ENCODE results near the gene MTREX. TPM values are rescaled to one million over a fixed set of nuclear protein-coding genes. Genes with fewer than 3 reads are reported as not detected.

MTREX gene
- polyA plus RNA-seq, 1 donor (not counting 4 experiments of a cell fraction or from before 2014, with no cell fraction given) = 71.4 TPM

GRCh38 chr5:55407984-55408383, 100.2 kb downstream of the MTREX start:
- Histone ChIP-seq H3K27me3 (ENCODE audit: control insufficient read depth, extremely low read depth, insufficient read depth, low read length) (no peaks in the 10 kb centered on the region), H3K4me2 (ENCODE audit: control insufficient read depth, extremely low read depth, insufficient read depth, low read depth, low read length) (no peak overlapping the region), H4K20me1 (ENCODE audit: control insufficient read depth, extremely low read depth, insufficient read depth, low read length) (no peaks in the 10 kb centered on the region), H3K4me1 (ENCODE audit: control insufficient read depth, extremely low read depth, insufficient read depth, low read length) (no peaks in the 10 kb centered on the region), H3K79me2 (ENCODE audit: control insufficient read depth, insufficient read depth, low read length) (no peaks in the 10 kb centered on the region), H3K4me3 (ENCODE audit: control insufficient read depth in 2 of 3, extremely low read depth in 1 of 3, insufficient read depth in 2 of 3, low read depth in 1 of 3, low read length in 3 of 3) (no peak overlapping the region), H3K9me3 (ENCODE audit: control insufficient read depth, low read depth, low read length) (no peaks in the 10 kb centered on the region), H3K9me1 (ENCODE audit: control insufficient read depth, extremely low read depth, insufficient read depth, low read length) (no peaks in the 10 kb centered on the region), H2AFZ (ENCODE audit: control insufficient read depth, low read length) (no peak overlapping the region), H3K36me3 (ENCODE audit: control insufficient read depth in 2 of 2, extremely low read depth in 1 of 2, insufficient read depth in 2 of 2, low read length in 2 of 2) (peaks cover 2 to 9% of the 10 kb centered on the region in 2 experiments), H3K9ac (ENCODE audit: control insufficient read depth, extremely low read depth, insufficient read depth, low read length) (no peak overlapping the region), H3K27ac (ENCODE audit: control insufficient read depth, insufficient read depth, low read length) (no peak overlapping the region)
- FAIRE-seq (no peak), DNase-seq (ENCODE audit: low read depth, low spot score) (no peak)
- dilution Hi-C loops (cut with MboI; ENCODE audit: extremely low pct_ligation_motif_present, low sequenced_read_pairs) = no loop called here
- TF ChIP-seq EZH2 (IDR thresholded peaks at IDR 0.05; ENCODE audit: low read length) (no peak), CTCF (optimal IDR thresholded peaks at IDR 0.05 in 1 of 3, IDR thresholded peaks at IDR 0.05 in 1 of 3, conservative IDR thresholded peaks at IDR 0.05 in 1 of 3; ENCODE audit: extremely low read depth in 1 of 3, insufficient read depth in 2 of 3, low read length in 3 of 3) (no peak)

GRCh38 chr5:55409775-55410174, 102.0 kb downstream of the MTREX start:
- no peak for TF ChIP-seq EZH2 (IDR thresholded peaks at IDR 0.05; ENCODE audit: low read length)
- TF ChIP-seq CTCF (optimal IDR thresholded peaks at IDR 0.05 in 1 of 3, IDR thresholded peaks at IDR 0.05 in 1 of 3, conservative IDR thresholded peaks at IDR 0.05 in 1 of 3; ENCODE audit: extremely low read depth in 1 of 3, insufficient read depth in 2 of 3, low read length in 3 of 3) = no peak
- DNase-seq (ENCODE audit: low read depth, low spot score) (no peak), FAIRE-seq (no peak)
- Histone ChIP-seq H3K27me3 (ENCODE audit: control insufficient read depth, extremely low read depth, insufficient read depth, low read length) (no peaks in the 10 kb centered on the region), H3K4me1 (ENCODE audit: control insufficient read depth, extremely low read depth, insufficient read depth, low read length) (no peaks in the 10 kb centered on the region), H3K4me3 (ENCODE audit: control insufficient read depth in 2 of 3, extremely low read depth in 1 of 3, insufficient read depth in 2 of 3, low read depth in 1 of 3, low read length in 3 of 3) (no peak overlapping the region), H3K79me2 (ENCODE audit: control insufficient read depth, insufficient read depth, low read length) (no peaks in the 10 kb centered on the region), H3K4me2 (ENCODE audit: control insufficient read depth, extremely low read depth, insufficient read depth, low read depth, low read length) (no peak overlapping the region), H2AFZ (ENCODE audit: control insufficient read depth, low read length) (no peak overlapping the region), H3K9me1 (ENCODE audit: control insufficient read depth, extremely low read depth, insufficient read depth, low read length) (no peaks in the 10 kb centered on the region), H3K27ac (ENCODE audit: control insufficient read depth, insufficient read depth, low read length) (no peak overlapping the region), H4K20me1 (ENCODE audit: control insufficient read depth, extremely low read depth, insufficient read depth, low read length) (no peaks in the 10 kb centered on the region), H3K9ac (ENCODE audit: control insufficient read depth, extremely low read depth, insufficient read depth, low read length) (no peak overlapping the region), H3K9me3 (ENCODE audit: control insufficient read depth, low read depth, low read length) (no peaks in the 10 kb centered on the region), H3K36me3 (ENCODE audit: control insufficient read depth in 2 of 2, extremely low read depth in 1 of 2, insufficient read depth in 2 of 2, low read length in 2 of 2) (peaks cover 2 to 7% of the 10 kb centered on the region in 2 experiments)
- dilution Hi-C loops (cut with MboI; ENCODE audit: extremely low pct_ligation_motif_present, low sequenced_read_pairs) = no loop called here

Data from keratinocyte (primary cell).